ENCODE data around the gene AKAP7.
"Not testable (repeated sequence)": the region's sequence is repeated elsewhere in the genome, so short reads cannot be mapped to it uniquely, and the experiment has no call there.

DNA sequence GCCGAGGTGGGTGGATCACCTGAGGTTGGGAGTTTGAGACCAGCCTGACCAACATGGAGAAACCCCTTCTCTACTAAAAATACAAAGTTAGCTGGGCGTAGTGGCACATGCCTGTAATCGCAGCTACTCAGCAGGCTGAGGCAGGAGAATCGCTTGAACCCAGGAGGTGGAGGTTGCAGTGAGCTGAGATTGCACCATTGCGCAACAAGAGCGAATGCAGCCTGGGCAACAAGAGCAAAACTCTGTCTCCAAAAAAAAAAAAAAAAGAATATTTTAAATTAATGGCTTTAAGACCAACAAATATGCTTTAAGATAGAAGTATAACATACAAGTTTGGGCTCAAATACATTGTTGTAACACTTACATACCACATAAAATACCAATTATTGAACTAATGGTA is 125.7 kb downstream of the AKAP7 start:
- TF ChIP-seq RCOR1 (IDR thresholded peaks at IDR 0.05; ENCODE audit: low read length); FOXM1 (IDR thresholded peaks at IDR 0.05; ENCODE audit: low read depth); EP300 (IDR thresholded peaks at IDR 0.05; ENCODE audit: borderline replicate concordance in 1 of 2, low read depth in 1 of 2, low read length in 1 of 2); POLR2AphosphoS5 (IDR thresholded peaks at IDR 0.05; ENCODE audit: low read depth, low read length); RFX5 (IDR thresholded peaks at IDR 0.05; ENCODE audit: low read length); CHD2 (IDR thresholded peaks at IDR 0.05; ENCODE audit: low read length, partially characterized antibody); RAD21 (IDR thresholded peaks at IDR 0.05; ENCODE audit: low read length): not testable (repeated sequence)
- TF ChIP-seq, protein P1, sequence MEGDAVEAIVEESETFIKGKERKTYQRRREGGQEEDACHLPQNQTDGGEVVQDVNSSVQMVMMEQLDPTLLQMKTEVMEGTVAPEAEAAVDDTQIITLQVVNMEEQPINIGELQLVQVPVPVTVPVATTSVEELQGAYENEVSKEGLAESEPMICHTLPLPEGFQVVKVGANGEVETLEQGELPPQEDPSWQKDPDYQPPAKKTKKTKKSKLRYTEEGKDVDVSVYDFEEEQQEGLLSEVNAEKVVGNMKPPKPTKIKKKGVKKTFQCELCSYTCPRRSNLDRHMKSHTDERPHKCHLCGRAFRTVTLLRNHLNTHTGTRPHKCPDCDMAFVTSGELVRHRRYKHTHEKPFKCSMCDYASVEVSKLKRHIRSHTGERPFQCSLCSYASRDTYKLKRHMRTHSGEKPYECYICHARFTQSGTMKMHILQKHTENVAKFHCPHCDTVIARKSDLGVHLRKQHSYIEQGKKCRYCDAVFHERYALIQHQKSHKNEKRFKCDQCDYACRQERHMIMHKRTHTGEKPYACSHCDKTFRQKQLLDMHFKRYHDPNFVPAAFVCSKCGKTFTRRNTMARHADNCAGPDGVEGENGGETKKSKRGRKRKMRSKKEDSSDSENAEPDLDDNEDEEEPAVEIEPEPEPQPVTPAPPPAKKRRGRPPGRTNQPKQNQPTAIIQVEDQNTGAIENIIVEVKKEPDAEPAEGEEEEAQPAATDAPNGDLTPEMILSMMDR (IDR thresholded peaks at IDR 0.05) = not testable (repeated sequence)
- TF ChIP-seq, protein P2, sequence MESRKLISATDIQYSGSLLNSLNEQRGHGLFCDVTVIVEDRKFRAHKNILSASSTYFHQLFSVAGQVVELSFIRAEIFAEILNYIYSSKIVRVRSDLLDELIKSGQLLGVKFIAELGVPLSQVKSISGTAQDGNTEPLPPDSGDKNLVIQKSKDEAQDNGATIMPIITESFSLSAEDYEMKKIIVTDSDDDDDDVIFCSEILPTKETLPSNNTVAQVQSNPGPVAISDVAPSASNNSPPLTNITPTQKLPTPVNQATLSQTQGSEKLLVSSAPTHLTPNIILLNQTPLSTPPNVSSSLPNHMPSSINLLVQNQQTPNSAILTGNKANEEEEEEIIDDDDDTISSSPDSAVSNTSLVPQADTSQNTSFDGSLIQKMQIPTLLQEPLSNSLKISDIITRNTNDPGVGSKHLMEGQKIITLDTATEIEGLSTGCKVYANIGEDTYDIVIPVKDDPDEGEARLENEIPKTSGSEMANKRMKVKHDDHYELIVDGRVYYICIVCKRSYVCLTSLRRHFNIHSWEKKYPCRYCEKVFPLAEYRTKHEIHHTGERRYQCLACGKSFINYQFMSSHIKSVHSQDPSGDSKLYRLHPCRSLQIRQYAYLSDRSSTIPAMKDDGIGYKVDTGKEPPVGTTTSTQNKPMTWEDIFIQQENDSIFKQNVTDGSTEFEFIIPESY (IDR thresholded peaks at IDR 0.05; ENCODE audit: borderline replicate concordance, low read depth) = not testable (repeated sequence)
- TF ChIP-seq, protein P3, sequence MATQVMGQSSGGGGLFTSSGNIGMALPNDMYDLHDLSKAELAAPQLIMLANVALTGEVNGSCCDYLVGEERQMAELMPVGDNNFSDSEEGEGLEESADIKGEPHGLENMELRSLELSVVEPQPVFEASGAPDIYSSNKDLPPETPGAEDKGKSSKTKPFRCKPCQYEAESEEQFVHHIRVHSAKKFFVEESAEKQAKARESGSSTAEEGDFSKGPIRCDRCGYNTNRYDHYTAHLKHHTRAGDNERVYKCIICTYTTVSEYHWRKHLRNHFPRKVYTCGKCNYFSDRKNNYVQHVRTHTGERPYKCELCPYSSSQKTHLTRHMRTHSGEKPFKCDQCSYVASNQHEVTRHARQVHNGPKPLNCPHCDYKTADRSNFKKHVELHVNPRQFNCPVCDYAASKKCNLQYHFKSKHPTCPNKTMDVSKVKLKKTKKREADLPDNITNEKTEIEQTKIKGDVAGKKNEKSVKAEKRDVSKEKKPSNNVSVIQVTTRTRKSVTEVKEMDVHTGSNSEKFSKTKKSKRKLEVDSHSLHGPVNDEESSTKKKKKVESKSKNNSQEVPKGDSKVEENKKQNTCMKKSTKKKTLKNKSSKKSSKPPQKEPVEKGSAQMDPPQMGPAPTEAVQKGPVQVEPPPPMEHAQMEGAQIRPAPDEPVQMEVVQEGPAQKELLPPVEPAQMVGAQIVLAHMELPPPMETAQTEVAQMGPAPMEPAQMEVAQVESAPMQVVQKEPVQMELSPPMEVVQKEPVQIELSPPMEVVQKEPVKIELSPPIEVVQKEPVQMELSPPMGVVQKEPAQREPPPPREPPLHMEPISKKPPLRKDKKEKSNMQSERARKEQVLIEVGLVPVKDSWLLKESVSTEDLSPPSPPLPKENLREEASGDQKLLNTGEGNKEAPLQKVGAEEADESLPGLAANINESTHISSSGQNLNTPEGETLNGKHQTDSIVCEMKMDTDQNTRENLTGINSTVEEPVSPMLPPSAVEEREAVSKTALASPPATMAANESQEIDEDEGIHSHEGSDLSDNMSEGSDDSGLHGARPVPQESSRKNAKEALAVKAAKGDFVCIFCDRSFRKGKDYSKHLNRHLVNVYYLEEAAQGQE (IDR thresholded peaks at IDR 0.05; ENCODE audit: low read depth, low read length) = not testable (repeated sequence)
